ENCODE data around the gene TNNT3. TPM values are rescaled to one million over a fixed set of nuclear protein-coding genes. Genes with fewer than 3 reads are reported as not detected.

TNNT3 gene
- total RNA-seq, 1 experiment from 2014 or later: 0.71 TPM

DNA sequence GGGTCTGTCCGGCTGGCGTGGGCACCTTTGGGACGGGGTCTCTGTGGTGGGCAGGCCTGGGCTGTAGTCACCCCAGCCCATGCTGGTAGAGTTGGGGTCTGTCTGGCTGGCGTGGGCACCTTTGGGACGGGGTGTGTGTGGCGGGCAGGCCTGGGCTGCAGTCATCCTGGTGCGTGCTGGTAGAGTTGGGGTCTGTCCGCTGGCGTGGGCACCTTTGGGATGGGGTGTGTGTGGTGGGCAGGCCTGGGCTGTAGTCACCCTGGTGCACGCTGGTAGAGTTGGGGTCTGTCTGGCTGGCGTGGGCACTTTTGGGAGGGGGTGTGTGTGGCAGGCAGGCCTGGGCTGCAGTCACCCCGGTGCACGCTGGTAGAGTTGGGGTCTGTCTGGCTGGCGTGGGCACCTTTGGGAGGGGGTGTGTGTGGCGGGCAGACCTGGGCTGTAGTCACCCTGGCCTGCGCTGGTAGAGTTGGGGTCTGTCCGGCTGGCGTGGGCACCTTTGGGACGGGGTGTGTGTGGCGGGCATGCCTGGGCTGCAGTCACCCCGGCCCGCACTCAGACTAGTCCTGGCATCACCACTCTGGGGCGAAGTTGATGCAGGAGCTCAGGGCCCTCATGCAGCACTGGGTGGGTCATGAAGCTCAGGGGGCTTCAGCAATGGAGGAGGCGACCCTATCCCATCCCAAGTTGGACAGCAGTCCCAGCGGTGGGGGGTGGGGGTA, 47.1 kb upstream of the TNNT3 start (continued):
- TF ChIP-seq EZH2phosphoT487 (IDR thresholded peaks at IDR 0.05; ENCODE audit: borderline replicate concordance): no peak
- TF ChIP-seq YY1 (IDR thresholded peaks at IDR 0.05; ENCODE audit: extremely low read depth, insufficient replicate concordance, low read depth, low read length): no peak
- TF ChIP-seq JUND (IDR thresholded peaks at IDR 0.05): no peak
- TF ChIP-seq, protein P1, sequence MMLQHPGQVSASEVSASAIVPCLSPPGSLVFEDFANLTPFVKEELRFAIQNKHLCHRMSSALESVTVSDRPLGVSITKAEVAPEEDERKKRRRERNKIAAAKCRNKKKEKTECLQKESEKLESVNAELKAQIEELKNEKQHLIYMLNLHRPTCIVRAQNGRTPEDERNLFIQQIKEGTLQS (IDR thresholded peaks at IDR 0.05): no peak
- TF ChIP-seq FOSL1 (IDR thresholded peaks at IDR 0.05; ENCODE audit: low read depth): no peak
- no peak for TF ChIP-seq RAD21 (IDR thresholded peaks at IDR 0.05; ENCODE audit: low read depth)
- TF ChIP-seq EZH2 (IDR thresholded peaks at IDR 0.05): no peak
- no peak for TF ChIP-seq POLR2AphosphoS5 (IDR thresholded peaks at IDR 0.05; ENCODE audit: low read depth, low read length)
- TF ChIP-seq CEBPB (IDR thresholded peaks at IDR 0.05; ENCODE audit: low read depth): no peak
- TF ChIP-seq TCF7L2 (IDR thresholded peaks at IDR 0.05; ENCODE audit: borderline replicate concordance, extremely low read depth, insufficient read depth, insufficient read length): no peak
- no peak for TF ChIP-seq SIN3A (IDR thresholded peaks at IDR 0.05; ENCODE audit: low read depth)

DNA sequence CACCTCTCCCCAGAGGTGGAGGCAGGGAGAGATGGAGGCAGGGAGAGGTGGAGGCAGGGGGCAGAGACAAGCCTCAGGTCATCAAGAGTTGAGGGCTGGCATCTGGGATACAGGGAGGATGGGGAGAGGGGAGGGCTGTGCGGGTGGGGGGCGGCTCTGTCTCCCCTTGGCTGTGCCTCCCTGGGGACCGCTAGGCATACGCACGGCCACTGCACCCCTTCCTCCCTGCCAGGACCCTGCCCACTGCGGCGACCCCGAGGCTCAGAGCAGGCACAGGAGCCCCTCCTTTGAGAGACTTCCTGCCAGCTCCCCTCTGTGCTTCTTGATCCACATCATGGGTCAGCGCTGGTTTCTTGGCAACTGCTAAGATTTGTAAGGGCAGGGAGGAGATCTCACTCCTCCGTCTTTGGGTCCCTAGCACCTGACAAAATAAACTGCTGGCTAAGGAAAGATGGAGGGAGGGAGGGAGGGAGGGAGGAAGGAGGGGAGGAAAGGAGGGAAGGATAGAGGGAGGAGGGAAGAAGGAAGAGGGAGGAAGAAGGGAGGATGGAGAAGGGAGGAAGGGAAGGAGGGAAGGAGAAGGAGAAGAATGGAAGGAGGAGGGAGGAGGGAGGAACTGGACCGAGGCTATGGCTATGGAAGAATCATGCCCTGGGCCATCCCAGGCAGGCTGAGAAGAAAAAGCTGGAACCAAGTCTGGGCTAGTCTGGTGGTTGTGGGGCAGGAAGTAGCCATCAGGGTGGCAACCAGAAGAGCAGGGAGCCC, 46.3 kb upstream of the TNNT3 start:
- no peaks in the 10 kb centered on the region for H3K9me3 ChIP-seq (ENCODE audit: control insufficient read depth in 1 of 2, insufficient read depth in 1 of 2, low read depth in 1 of 2, low read length in 2 of 2)
- H3K4me1 ChIP-seq (ENCODE audit: control insufficient read depth in 1 of 2, insufficient read depth in 2 of 2, low read length in 2 of 2): peaks cover 0 to 4% of the 10 kb centered on the region in 2 experiments; a peak in 1 of 4 replicates
- no peak overlapping the region for H3K9ac ChIP-seq (ENCODE audit: low read length)
- no peaks in the 10 kb centered on the region for H4K20me1 ChIP-seq (ENCODE audit: insufficient read depth)
- intact Hi-C loops (cut with micrococcal nuclease): no loop called here
- H3K36me3 ChIP-seq (ENCODE audit: control insufficient read depth in 1 of 2, insufficient read depth in 2 of 2, low read length in 2 of 2): no peaks in the 10 kb centered on the region
- no peak overlapping the region for H2AFZ ChIP-seq (ENCODE audit: low read depth, low read length, poor library complexity, severe bottlenecking)
- no peak overlapping the region for H3K4me2 ChIP-seq (ENCODE audit: low read length)
- H3K4me3 ChIP-seq (replicated peaks in 1 of 2; ENCODE audit: low read depth in 1 of 2, low read length in 2 of 2): no peak overlapping the region
- ATAC-seq (no peak), DNase-seq (ENCODE audit: low read depth, low spot score) (no peak)
- H3K27me3 ChIP-seq (ENCODE audit: insufficient read depth, low read length): no peaks in the 10 kb centered on the region
- TF ChIP-seq, protein P2, sequence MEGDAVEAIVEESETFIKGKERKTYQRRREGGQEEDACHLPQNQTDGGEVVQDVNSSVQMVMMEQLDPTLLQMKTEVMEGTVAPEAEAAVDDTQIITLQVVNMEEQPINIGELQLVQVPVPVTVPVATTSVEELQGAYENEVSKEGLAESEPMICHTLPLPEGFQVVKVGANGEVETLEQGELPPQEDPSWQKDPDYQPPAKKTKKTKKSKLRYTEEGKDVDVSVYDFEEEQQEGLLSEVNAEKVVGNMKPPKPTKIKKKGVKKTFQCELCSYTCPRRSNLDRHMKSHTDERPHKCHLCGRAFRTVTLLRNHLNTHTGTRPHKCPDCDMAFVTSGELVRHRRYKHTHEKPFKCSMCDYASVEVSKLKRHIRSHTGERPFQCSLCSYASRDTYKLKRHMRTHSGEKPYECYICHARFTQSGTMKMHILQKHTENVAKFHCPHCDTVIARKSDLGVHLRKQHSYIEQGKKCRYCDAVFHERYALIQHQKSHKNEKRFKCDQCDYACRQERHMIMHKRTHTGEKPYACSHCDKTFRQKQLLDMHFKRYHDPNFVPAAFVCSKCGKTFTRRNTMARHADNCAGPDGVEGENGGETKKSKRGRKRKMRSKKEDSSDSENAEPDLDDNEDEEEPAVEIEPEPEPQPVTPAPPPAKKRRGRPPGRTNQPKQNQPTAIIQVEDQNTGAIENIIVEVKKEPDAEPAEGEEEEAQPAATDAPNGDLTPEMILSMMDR (IDR thresholded peaks at IDR 0.05 in 2 of 3, conservative IDR thresholded peaks at IDR 0.05 in 1 of 3; ENCODE audit: borderline replicate concordance in 1 of 3, insufficient read depth in 1 of 3, low read depth in 2 of 3, low read length in 2 of 3): no peak
- TF ChIP-seq CEBPB (IDR thresholded peaks at IDR 0.05; ENCODE audit: low read depth): no peak
- no peak for TF ChIP-seq EGR1 (IDR thresholded peaks at IDR 0.05; ENCODE audit: low read depth)
- no peak for TF ChIP-seq FOSL1 (IDR thresholded peaks at IDR 0.05; ENCODE audit: low read depth)
- TF ChIP-seq, protein P3, sequence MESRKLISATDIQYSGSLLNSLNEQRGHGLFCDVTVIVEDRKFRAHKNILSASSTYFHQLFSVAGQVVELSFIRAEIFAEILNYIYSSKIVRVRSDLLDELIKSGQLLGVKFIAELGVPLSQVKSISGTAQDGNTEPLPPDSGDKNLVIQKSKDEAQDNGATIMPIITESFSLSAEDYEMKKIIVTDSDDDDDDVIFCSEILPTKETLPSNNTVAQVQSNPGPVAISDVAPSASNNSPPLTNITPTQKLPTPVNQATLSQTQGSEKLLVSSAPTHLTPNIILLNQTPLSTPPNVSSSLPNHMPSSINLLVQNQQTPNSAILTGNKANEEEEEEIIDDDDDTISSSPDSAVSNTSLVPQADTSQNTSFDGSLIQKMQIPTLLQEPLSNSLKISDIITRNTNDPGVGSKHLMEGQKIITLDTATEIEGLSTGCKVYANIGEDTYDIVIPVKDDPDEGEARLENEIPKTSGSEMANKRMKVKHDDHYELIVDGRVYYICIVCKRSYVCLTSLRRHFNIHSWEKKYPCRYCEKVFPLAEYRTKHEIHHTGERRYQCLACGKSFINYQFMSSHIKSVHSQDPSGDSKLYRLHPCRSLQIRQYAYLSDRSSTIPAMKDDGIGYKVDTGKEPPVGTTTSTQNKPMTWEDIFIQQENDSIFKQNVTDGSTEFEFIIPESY (IDR thresholded peaks at IDR 0.05; ENCODE audit: extremely low read depth, insufficient replicate concordance, low read length): no peak
- no peak for TF ChIP-seq SP1 (IDR thresholded peaks at IDR 0.05; ENCODE audit: low read depth)
- no peak for TF ChIP-seq TCF7L2 (IDR thresholded peaks at IDR 0.05; ENCODE audit: borderline replicate concordance, extremely low read depth, insufficient read depth, insufficient read length)
- no peak for TF ChIP-seq POLR2AphosphoS5 (IDR thresholded peaks at IDR 0.05; ENCODE audit: low read depth, low read length)
- H3K9me2 ChIP-seq (ENCODE audit: insufficient read depth): no peaks in the 10 kb centered on the region
- BruUV-seq (replicated peaks): no TSS peak
- no peak overlapping the region for H3K27ac ChIP-seq (ENCODE audit: low read depth, low read length)
- CTCF ChIA-PET: no interaction called here
- RAD21 ChIA-PET (ENCODE audit: low non-redundant PET in 1 of 2, low total read pairs in 2 of 2, uncharacterized antibody in 2 of 2, unreplicated experiment in 2 of 2): no interaction called here
- POLR2A ChIA-PET: no interaction called here
- H3K79me2 ChIP-seq (ENCODE audit: insufficient read depth, low read length): no peaks in the 10 kb centered on the region
